AG09319 (cell line): ENCODE data around the gene ARL6IP4.

Experiments
- DNase-seq: peaks from one replicate; pipeline ENCODE4 v3.0.0-alpha.2; 2010; ENCODE audit warnings: low read depth; ENCODE audit errors: extremely low read depth
- CTCF ChIP-seq: IDR thresholded peaks from 2 replicates; pipeline ENCODE4 v1.5.1; 2011; ENCODE audit warnings: low read depth, mild to moderate bottlenecking, inconsistent platforms, low read length, moderate library complexity

ARL6IP4 gene

DNA sequence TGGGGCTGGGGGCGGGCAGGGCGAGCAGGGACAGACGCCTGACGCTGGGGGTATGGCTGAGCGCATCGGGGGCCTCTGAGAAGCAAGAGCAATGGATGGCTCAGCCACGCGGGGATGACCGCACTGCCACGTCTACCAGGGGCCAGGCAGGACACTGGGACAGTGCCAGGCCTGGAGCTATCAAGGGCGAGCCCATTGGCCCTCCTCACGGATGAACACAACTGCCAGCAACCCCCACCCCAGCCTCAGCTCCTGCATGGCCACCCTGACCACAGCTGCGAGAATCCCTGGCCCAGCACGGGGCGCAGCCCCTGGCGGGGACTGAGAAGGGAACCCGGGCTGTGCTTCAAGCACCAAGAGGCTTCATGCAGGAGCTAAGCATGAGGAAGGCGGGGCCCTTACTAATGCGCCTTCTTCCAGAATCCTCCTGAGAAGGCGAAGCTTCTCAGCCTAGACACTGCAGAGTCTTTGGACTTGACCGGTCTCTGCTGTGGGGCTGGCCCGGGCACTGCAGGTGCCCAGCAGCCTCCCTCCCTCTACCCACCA, 9.5 kb downstream of the ARL6IP4 start:
- no peak for TF ChIP-seq CTCF
- no peak for DNase-seq

GRCh38 chr12:122990561-122990960, 10.1 kb downstream of the ARL6IP4 start:
- TF ChIP-seq CTCF, result no peak
- no peak for DNase-seq

DNA sequence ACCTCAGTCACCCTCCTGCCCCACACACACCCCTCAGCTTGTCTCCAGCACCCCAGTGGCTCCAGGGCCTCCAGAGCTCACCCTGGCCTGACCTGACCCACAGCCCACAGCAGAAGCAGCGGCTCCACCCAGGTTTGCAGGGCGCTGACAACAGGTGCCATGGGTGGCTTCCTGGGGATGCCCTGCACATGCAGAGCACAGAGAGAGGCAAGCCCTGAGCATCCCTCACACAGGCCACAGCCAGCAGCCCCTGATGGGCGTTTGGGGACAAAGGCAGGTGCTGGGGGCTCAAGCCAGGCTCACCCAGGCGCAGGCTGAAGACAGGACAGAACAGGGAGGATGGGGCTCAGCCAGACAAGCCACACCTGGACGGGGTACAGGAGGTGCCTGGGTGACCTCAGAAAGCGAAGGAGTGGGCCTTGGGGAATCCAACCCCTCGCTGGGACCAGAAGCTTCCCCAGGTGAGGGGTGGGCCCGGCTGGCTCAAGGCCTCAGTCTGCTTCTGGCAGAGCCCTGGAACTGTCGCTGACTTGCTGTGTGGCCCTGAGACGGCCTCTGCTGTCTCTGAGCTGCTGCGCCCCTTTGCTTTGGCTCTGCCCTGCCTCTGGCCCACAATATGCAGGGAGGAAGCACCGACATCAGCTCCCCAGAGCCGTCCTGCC, 10.6 kb downstream of the ARL6IP4 start:
- no peak for DNase-seq
- no peak for TF ChIP-seq CTCF

DNA sequence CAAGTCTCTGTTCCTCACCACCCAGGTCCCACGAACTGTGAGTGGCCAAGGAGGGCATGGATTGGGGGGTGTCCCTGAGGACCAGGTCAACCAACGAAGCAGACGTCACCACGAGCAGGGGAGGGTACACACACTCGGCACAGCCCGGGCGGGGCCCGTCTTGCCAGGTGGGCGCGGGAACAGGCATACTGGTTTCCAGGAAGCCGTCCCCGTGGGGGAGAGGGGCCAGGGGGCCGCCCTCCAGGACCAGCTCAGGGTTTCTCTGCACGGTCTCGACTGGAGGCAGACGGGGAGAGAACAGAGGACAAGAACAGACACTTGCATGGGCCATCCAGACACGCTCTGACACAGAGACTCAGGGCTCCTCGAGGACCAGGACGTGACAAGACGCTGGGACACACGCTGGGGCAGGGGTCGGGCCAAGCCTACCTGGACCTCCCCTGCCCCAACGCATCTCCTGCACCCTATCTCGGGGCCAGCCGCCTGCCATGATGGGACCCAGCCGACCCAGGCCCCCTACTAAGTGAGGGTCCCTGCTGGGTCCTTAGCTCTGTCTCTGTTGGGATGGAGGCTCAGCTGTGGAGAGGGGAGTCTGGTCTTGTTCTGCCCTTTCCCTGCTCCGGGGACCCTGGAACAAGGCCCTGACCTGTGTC, 11.3 kb downstream of the ARL6IP4 start:
- no peak for DNase-seq
- no peak for TF ChIP-seq CTCF

- no peak for TF ChIP-seq CTCF
- DNase-seq, result no peak
These were observed 11.9 kb downstream of the ARL6IP4 start for GRCh38 chr12:122992386-122992785.

DNA sequence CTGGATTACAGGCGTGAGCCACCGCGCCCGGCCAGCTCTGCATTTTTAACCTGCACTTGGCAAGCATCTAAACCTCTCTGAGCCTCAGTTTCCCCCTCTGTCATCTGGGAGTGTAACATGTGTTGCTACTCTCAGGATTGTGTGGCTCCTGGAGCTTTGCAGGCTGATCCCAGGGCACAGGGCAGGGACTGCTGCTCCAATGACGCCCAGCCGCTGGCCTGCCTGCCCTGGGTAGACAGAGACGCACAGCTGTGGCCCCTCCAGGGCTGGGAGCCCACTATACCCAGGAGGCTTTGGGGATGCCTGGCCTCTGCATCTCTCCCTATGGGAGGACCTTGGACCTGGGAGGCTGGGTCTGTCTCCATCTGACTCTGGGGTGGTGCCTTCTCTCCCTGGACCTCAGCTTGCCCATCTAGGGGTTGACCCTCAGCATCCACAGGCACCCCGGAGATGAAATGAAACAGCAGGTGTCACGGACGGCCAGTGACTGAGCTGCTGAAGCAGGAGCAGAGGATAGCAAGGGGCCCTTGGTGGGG, 13.7 kb downstream of the ARL6IP4 start:
- no peak for DNase-seq
- no peak for TF ChIP-seq CTCF
